GM19468 (cell line): ENCODE measurements around the gene H19.

ENCODE experiments used
- ATAC-seq: cut with Tn5 transposase; IDR thresholded peaks from one replicate; pipeline ENCODE4 v1.9.1; 2021; ENCODE audit warnings: mild to moderate bottlenecking, moderate library complexity, moderate number of reproducible peaks; ENCODE audit not compliant: unreplicated experiment; ENCODE audit errors: extremely low read depth

Gene H19

GRCh38 chr11:1997755-1998154 is at the start of gene H19:
TSS of gene H19 (minus strand) at chr11:1997842.
- no peak for ATAC-seq

- no peak for ATAC-seq
Measured at GRCh38 chr11:2041963-2042362, 44.3 kb upstream of the H19 start.

GRCh38 chr11:2041153-2041552 is 43.5 kb upstream of the H19 start:
- ATAC-seq = no peak

- ATAC-seq = no peak
Measured at GRCh38 chr11:2039198-2039759, 41.6 kb upstream of the H19 start.

GRCh38 chr11:2036863-2037486 is 39.3 kb upstream of the H19 start:
- no peak for ATAC-seq

GRCh38 chr11:2035382-2035781 is 37.7 kb upstream of the H19 start:
- no peak for ATAC-seq

GRCh38 chr11:2031058-2031457 is 33.4 kb upstream of the H19 start:
- no peak for ATAC-seq

GRCh38 chr11:2027708-2028107 is 30.1 kb upstream of the H19 start:
- ATAC-seq = no peak

GRCh38 chr11:2015025-2015424 is 17.4 kb upstream of the H19 start:
- no peak for ATAC-seq

- no peak for ATAC-seq
Measured at GRCh38 chr11:2012440-2012839, 14.8 kb upstream of the H19 start.

- no peak for ATAC-seq
Measured at GRCh38 chr11:2004466-2004865, 6.8 kb upstream of the H19 start.

- no peak for ATAC-seq
Measured at GRCh38 chr11:2002807-2003206, 5.2 kb upstream of the H19 start.

GRCh38 chr11:2002042-2002776 is 4.6 kb upstream of the H19 start:
- no peak for ATAC-seq

GRCh38 chr11:1998861-1999260 is 1.2 kb upstream of the H19 start:
- ATAC-seq = no peak

GRCh38 chr11:1998290-1998689 is 648 bp upstream of the H19 start:
- no peak for ATAC-seq

- ATAC-seq = no peak
Measured at GRCh38 chr11:1994121-1994520, 3.5 kb downstream of the H19 start.

- ATAC-seq = no peak
Measured at GRCh38 chr11:1992111-1992510, 5.5 kb downstream of the H19 start.

GRCh38 chr11:1990872-1991578 is 6.6 kb downstream of the H19 start:
- no peak for ATAC-seq

GRCh38 chr11:1989953-1990352 is 7.7 kb downstream of the H19 start:
- ATAC-seq = no peak

- no peak for ATAC-seq
Measured at GRCh38 chr11:1988667-1989317, 8.8 kb downstream of the H19 start.

- ATAC-seq = no peak
Measured at GRCh38 chr11:1988174-1988573, 9.5 kb downstream of the H19 start.
